Glutamatergic neuron (in vitro differentiated cells): ENCODE measurements around the gene PGF. TPM values are rescaled to one million over a fixed set of nuclear protein-coding genes. Genes with fewer than 3 reads are reported as not detected.

Experiments
- DNase-seq: peaks from one replicate; pipeline ENCODE4 v3.0.0; 2022
- H3K27ac Mint-ChIP-seq: one replicate; pipeline ENCODE4 v1.8.0; 2020; ENCODE audit warnings: mild to moderate bottlenecking, mixed read lengths, inconsistent platforms; ENCODE audit not compliant: unreplicated experiment
- H3K27me3 Mint-ChIP-seq: one replicate; pipeline ENCODE4 v1.8.0; 2020; ENCODE audit warnings: mild to moderate bottlenecking, moderate library complexity, mixed read lengths, inconsistent platforms; ENCODE audit not compliant: unreplicated experiment
- H3K36me3 Mint-ChIP-seq: one replicate; pipeline ENCODE4 v1.8.0; 2020; ENCODE audit warnings: mild to moderate bottlenecking, mixed read lengths, inconsistent platforms; ENCODE audit not compliant: unreplicated experiment
- H3K4me1 Mint-ChIP-seq: one replicate; pipeline ENCODE4 v1.8.0; 2020; ENCODE audit warnings: mild to moderate bottlenecking, low read depth, mixed read lengths, inconsistent platforms; ENCODE audit not compliant: unreplicated experiment
- H3K4me3 Mint-ChIP-seq: one replicate; pipeline ENCODE4 v1.8.0; 2020; ENCODE audit warnings: mild to moderate bottlenecking, mixed read lengths, inconsistent platforms; ENCODE audit not compliant: unreplicated experiment
- H3K9me3 Mint-ChIP-seq: one replicate; pipeline ENCODE4 v1.8.0; 2020; ENCODE audit warnings: mild to moderate bottlenecking, moderate library complexity, mixed read lengths, inconsistent platforms; ENCODE audit not compliant: unreplicated experiment
- CTCF ChIP-seq: fragments of 200-600 bp; sonication (generic); IDR thresholded peaks from one replicate; pipeline ENCODE4 v1.5.0; 2021; ENCODE audit not compliant: partially characterized antibody, unreplicated experiment
- total RNA-seq: library from RNA; stranded (reverse); fragmentation: NEBNext Ultra II Directional; extraction: Animal tissue kit (Norgen Biotek cat#: 25700); gene quantifications from one replicate; pipeline ENCODE4 v1.2.1, GENCODE V29; 2021; ENCODE audit not compliant: unreplicated experiment

The PGF gene
- total RNA-seq, 1 donor from 2014 or later: 7.9 TPM

GRCh38 chr14:74909911-74910310, 45.5 kb downstream of the PGF start:
- Mint-ChIP-seq H3K4me1 (peaks cover 23% of the 10 kb centered on the region), H3K27ac (peak overlapping the region; percentile 81), H3K27me3 (peaks cover 7% of the 10 kb centered on the region), H3K9me3 (peaks cover 8% of the 10 kb centered on the region), H3K36me3 (no peaks in the 10 kb centered on the region), H3K4me3 (no peak overlapping the region)
- no peak for DNase-seq
- TF ChIP-seq CTCF: no peak

DNA sequence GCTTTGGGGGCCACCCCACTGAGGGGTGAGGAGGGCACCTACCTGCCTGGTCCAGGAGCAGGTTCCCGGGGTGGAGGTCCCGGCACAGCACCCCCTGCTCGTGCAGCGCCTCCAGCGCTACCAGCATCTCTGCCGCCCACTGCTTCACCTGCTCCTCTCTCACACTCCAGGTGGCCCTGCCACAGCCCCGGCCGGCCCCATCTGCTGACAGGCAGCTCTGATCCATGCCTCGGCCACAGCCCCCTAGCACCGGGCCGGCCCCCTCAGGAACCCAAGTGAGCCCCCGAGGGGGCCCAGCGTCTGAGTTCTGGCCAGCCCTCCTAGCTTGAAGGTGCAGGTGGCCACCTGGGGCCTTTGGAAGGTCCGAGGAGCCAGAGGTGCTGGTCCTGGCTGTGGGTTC, 45.9 kb downstream of the PGF start:
- Mint-ChIP-seq H3K4me3 (no peak overlapping the region), H3K27me3 (peaks cover 10% of the 10 kb centered on the region), H3K9me3 (peaks cover 8% of the 10 kb centered on the region), H3K4me1 (peaks cover 24% of the 10 kb centered on the region), H3K36me3 (no peaks in the 10 kb centered on the region), H3K27ac (no peak overlapping the region)
- no peak for DNase-seq
- TF ChIP-seq CTCF: no peak

DNA sequence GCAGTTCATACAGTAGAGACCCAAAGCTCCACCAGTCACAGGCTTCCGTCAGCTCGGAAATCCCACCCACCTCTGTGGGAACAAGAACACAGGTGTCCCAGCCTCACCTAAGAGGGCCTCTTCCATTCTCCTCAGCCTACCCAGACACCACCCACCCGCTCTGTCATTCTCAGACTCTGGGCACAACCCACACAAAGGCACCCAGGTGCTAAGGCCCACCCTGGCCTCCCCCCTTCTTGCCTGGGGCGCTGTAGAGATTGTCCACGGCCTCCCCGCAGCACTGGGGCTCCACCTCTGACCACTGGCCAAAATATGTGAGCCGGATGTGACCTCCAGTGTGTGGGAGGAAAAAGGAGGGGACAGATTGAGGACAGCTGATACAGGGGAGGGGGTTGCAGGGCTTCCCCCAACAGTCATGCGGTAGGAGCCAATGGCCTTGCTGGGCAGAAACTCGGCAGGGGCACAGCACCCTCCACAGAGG, 46.5 kb downstream of the PGF start:
- Mint-ChIP-seq H3K36me3 (no peaks in the 10 kb centered on the region), H3K9me3 (peaks cover 10% of the 10 kb centered on the region), H3K4me3 (no peak overlapping the region), H3K27me3 (peaks cover 9% of the 10 kb centered on the region), H3K4me1 (peaks cover 19% of the 10 kb centered on the region), H3K27ac (peak overlapping the region; percentile 59)
- no peak for TF ChIP-seq CTCF
- DNase-seq: no peak

DNA sequence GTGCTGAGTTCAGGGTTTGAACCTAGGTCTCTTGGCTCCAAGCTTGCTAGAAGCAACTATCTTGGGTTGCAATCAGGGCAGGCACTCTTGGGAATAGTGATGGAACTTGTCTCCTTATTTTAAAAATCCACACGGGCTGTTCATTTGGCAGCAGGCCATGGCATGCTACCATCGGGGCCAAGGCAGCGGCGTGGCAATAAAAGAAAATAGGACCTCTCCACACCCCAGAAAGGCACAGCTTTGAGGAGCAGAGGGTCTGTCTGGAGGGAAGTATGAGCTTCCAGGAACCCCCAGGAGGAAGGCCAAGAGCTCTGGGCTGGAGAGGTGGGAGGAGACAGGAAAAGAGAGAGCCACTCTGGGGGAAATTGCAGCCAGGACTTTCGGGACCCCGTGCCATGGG, 47.7 kb downstream of the PGF start:
- Mint-ChIP-seq H3K4me1 (peaks cover 21% of the 10 kb centered on the region), H3K4me3 (no peak overlapping the region), H3K36me3 (no peaks in the 10 kb centered on the region), H3K9me3 (peaks cover 16% of the 10 kb centered on the region), H3K27me3 (peaks cover 9% of the 10 kb centered on the region), H3K27ac (no peak overlapping the region)
- TF ChIP-seq CTCF: no peak
- DNase-seq: no peak

- Mint-ChIP-seq H3K4me3 (no peak overlapping the region), H3K4me1 (peaks cover 18% of the 10 kb centered on the region), H3K9me3 (peaks cover 16% of the 10 kb centered on the region), H3K27ac (no peak overlapping the region), H3K36me3 (no peaks in the 10 kb centered on the region), H3K27me3 (peaks cover 12% of the 10 kb centered on the region)
- peak; percentile 31 for TF ChIP-seq CTCF
- DNase-seq: no peak
Measured at GRCh38 chr14:74906925-74907521, 48.4 kb downstream of the PGF start.
